Measurements from ENCODE around the gene PLPP1. TPM values are rescaled to one million over a fixed set of nuclear protein-coding genes. Genes with fewer than 3 reads are reported as not detected.
A peak's percentile ranks its signal among the peaks of the same experiment; 100 is the strongest.

PLPP1 gene
- total and polyA plus RNA-seq, 2 of the 8 experiments (the other 6 are each of a cell fraction or from before 2014, with no cell fraction given), result 43.7 to 91.3 TPM

DNA sequence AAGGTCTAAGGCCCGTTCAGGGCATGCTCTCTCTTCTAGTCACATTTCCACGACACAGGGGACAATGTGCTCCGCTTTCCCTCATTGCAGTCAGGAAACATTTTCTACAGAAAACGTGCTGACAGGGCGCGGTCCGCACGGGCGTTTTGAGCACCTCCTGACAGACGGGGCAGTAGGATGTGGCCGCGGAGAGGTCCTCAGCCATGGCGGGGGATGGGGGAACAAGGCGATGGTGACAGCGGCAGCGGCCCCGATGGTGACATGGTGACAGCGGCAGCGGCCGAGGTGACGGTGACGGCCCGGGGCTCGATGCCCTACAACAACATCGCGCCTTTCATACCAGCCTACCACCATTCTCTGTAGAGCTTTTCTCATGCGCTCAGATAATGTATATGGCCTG, 4.1 kb downstream of the PLPP1 start:
- no peak overlapping the region for H2AFZ ChIP-seq (ENCODE audit: low read length)
- TF ChIP-seq SIRT6 (IDR thresholded peaks at IDR 0.05; ENCODE audit: low read length) (no peak), GTF2F1 (IDR thresholded peaks at IDR 0.05; ENCODE audit: borderline replicate concordance, low read depth, low read length) (no peak), CBX8 (IDR thresholded peaks at IDR 0.05; ENCODE audit: borderline replicate concordance, low read depth, low read length) (no peak), BCL11A (IDR thresholded peaks at IDR 0.05; ENCODE audit: low read depth in 2 of 2, low read length in 2 of 2) (no peak), SP4 (IDR thresholded peaks at IDR 0.05; ENCODE audit: low read length) (no peak), SAP30 (IDR thresholded peaks at IDR 0.05; ENCODE audit: insufficient read depth, insufficient replicate concordance, low read length) (no peak), TAF1 (IDR thresholded peaks at IDR 0.05; ENCODE audit: low read depth, low read length) (no peak), YY1 (IDR thresholded peaks at IDR 0.05; ENCODE audit: low read depth, low read length) (no peak), POLR2AphosphoS5 (IDR thresholded peaks at IDR 0.05; ENCODE audit: low read depth, low read length) (no peak)
- TF ChIP-seq, protein P1, sequence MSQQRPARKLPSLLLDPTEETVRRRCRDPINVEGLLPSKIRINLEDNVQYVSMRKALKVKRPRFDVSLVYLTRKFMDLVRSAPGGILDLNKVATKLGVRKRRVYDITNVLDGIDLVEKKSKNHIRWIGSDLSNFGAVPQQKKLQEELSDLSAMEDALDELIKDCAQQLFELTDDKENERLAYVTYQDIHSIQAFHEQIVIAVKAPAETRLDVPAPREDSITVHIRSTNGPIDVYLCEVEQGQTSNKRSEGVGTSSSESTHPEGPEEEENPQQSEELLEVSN (IDR thresholded peaks at IDR 0.05), result no peak
- TF ChIP-seq, protein P2, sequence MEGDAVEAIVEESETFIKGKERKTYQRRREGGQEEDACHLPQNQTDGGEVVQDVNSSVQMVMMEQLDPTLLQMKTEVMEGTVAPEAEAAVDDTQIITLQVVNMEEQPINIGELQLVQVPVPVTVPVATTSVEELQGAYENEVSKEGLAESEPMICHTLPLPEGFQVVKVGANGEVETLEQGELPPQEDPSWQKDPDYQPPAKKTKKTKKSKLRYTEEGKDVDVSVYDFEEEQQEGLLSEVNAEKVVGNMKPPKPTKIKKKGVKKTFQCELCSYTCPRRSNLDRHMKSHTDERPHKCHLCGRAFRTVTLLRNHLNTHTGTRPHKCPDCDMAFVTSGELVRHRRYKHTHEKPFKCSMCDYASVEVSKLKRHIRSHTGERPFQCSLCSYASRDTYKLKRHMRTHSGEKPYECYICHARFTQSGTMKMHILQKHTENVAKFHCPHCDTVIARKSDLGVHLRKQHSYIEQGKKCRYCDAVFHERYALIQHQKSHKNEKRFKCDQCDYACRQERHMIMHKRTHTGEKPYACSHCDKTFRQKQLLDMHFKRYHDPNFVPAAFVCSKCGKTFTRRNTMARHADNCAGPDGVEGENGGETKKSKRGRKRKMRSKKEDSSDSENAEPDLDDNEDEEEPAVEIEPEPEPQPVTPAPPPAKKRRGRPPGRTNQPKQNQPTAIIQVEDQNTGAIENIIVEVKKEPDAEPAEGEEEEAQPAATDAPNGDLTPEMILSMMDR (IDR thresholded peaks at IDR 0.05; ENCODE audit: control extremely low read depth in 1 of 3, insufficient read depth in 1 of 3, low read depth in 1 of 3, low read length in 3 of 3), result no peak

More for the DNA sequence above, 4.1 kb downstream of the PLPP1 start:
- FAIRE-seq, result no peak
- Histone ChIP-seq H3K36me3 (ENCODE audit: control insufficient read depth in 2 of 4, insufficient read depth in 4 of 4, low read length in 3 of 4) (peaks cover 0 to 20% (median 1%) of the 10 kb centered on the region in 4 experiments; a peak in 3 of 8 replicates), H2BK15ac (ENCODE audit: low read length) (no peak overlapping the region), H3K27me3 (replicated peaks in 1 of 4; ENCODE audit: control insufficient read depth in 3 of 4, extremely low read depth in 1 of 4, insufficient read depth in 3 of 4, low read length in 3 of 4) (no peaks in the 10 kb centered on the region), H3K23me2 (ENCODE audit: low read depth, low read length) (peaks cover 17% of the 10 kb centered on the region), H3K23ac (ENCODE audit: insufficient read length) (no peak overlapping the region), H3K79me2 (ENCODE audit: control insufficient read depth in 1 of 2, insufficient read depth in 2 of 2, low read length in 2 of 2) (peaks cover 29 to 86% of the 10 kb centered on the region in 2 experiments), H2BK12ac (ENCODE audit: low read depth, low read length) (no peak overlapping the region), H4K5ac (ENCODE audit: insufficient read length, low read depth, low read length) (no peak overlapping the region), H3K79me1 (ENCODE audit: low read depth, low read length) (peaks cover 6% of the 10 kb centered on the region), H3K14ac (ENCODE audit: insufficient read length) (no peak overlapping the region), H4K20me1 (replicated peaks in 1 of 2; ENCODE audit: control insufficient read depth in 1 of 2, insufficient read depth in 2 of 2, low read length in 2 of 2) (peaks cover 8 to 12% of the 10 kb centered on the region in 2 experiments), H4K91ac (replicated peaks; ENCODE audit: insufficient read length, low read length) (no peak overlapping the region), H3K9ac (replicated peaks in 1 of 4; ENCODE audit: extremely low read depth in 1 of 4, low read depth in 3 of 4, low read length in 3 of 4) (no peak overlapping the region), H3K27ac (ENCODE audit: low read depth, low read length) (no peak overlapping the region), H2BK120ac (replicated peaks; ENCODE audit: low read depth, low read length) (no peak overlapping the region), H2BK5ac (ENCODE audit: low read depth, low read length) (no peak overlapping the region), H2BK20ac (ENCODE audit: low read length) (no peak overlapping the region), H3K18ac (ENCODE audit: extremely low read depth, low read length) (no peak overlapping the region), H3K4ac (replicated peaks; ENCODE audit: insufficient read length, low read depth, low read length) (no peak overlapping the region), H2AK5ac (ENCODE audit: low read depth, low read length) (no peak overlapping the region), H3K4me3 (ENCODE audit: extremely low read depth in 1 of 4, insufficient read depth in 2 of 4, low read depth in 3 of 4, low read length in 4 of 4) (no peak overlapping the region), H3K4me1 (replicated peaks in 1 of 4; ENCODE audit: control insufficient read depth in 3 of 4, insufficient read depth in 4 of 4, low read length in 3 of 4) (peaks cover 1 to 11% (median 5%) of the 10 kb centered on the region in 4 experiments; a peak in 5 of 7 replicates), H3K56ac (replicated peaks; ENCODE audit: insufficient read length, low read depth, low read length) (no peak overlapping the region), H3K4me2 (ENCODE audit: insufficient read depth in 1 of 2, low read depth in 2 of 2, low read length in 2 of 2) (peak overlapping the region in 1 of 2 experiments; percentile 83; a peak in 2 of 4 replicates), H4K8ac (ENCODE audit: extremely low read depth, insufficient read depth, low read length) (no peak overlapping the region; the same call in 1 of the 2 replicates), H3K9me3 (ENCODE audit: insufficient read depth in 2 of 2, low read depth in 1 of 2, low read length in 1 of 2) (no peaks in the 10 kb centered on the region)
- WGBS, 2 experiments (ENCODE audit: extremely low coverage in 1 of 2, insufficient coverage in 1 of 2, insufficient read length in 1 of 2, insufficient replicate concordance in 2 of 2, low coverage in 1 of 2, low lambda C conversion rate in 2 of 2, missing lambda C conversion rate in 1 of 2), result 95% methylated on average over 27 of the region's 27 CpGs; no CpG with 5 or more reads in 1 of the 2 experiments
- ChIA-PET POLR2A (ENCODE audit: partially characterized antibody) (interaction anchor here (1.4 to 2.0 kb wide), 2 partner anchors 9 to 18 kb away, joined by 3 to 5 read pairs; no protein-coding TSS in a partner anchor), CTCF (ENCODE audit: partially characterized antibody) (interaction anchor here (1.0 kb wide), 1 partner anchor 11 kb away, joined by 3 read pairs; no protein-coding TSS in a partner anchor)
- no peak for DNase-seq (ENCODE audit: low read depth in 1 of 2, low spot score in 2 of 2)

Data from H1 (cell line).